GM23338 (cell line): ENCODE results near the gene GPR162.

ENCODE experiments used
- CREB1 ChIP-seq: fragments of 250-450 bp; sonication (Bioruptor Pico); IDR thresholded peaks from 2 replicates; pipeline ENCODE4 v1.5.0; 2020; ENCODE audit warnings: low read depth, mild to moderate bottlenecking, moderate library complexity
- EZH2 ChIP-seq: fragments of 200-600 bp; sonication (generic); IDR thresholded peaks from one replicate; pipeline ENCODE4 v1.8.0; 2017; ENCODE audit warnings: antibody characterized with exemption, mild to moderate bottlenecking, low read depth; ENCODE audit not compliant: unreplicated experiment
- EZH2phosphoT487 ChIP-seq: fragments of 200-600 bp; sonication (generic); IDR thresholded peaks from one replicate; pipeline ENCODE4 v1.8.1; 2018; ENCODE audit warnings: antibody characterized with exemption; ENCODE audit not compliant: unreplicated experiment
- JUNB ChIP-seq: IDR thresholded peaks from one replicate; pipeline ENCODE4 v1.6.1; 2016; ENCODE audit warnings: antibody characterized with exemption; ENCODE audit not compliant: unreplicated experiment
- POLR2AphosphoS5 ChIP-seq: IDR thresholded peaks from 2 replicates; pipeline ENCODE4 v1.6.1; 2016; ENCODE audit warnings: antibody characterized with exemption, low read depth
- STAT1 ChIP-seq: IDR thresholded peaks from one replicate; pipeline ENCODE4 v1.6.1; 2016; ENCODE audit warnings: antibody characterized with exemption; ENCODE audit not compliant: unreplicated experiment
- TF ChIP-seq, protein P1 (sequence below), 2 experiments: fragments of 200-600 bp in 1 of 2; sonication (generic) in 1 of 2; conservative IDR thresholded peaks; 2 replicates each; pipeline versions ENCODE4 v1.5.1 to v1.6.1; 2016 to 2017; ENCODE audit warnings: antibody characterized with exemption in 2 of 2, low read depth in 2 of 2, mild to moderate bottlenecking in 2 of 2, moderate library complexity in 1 of 2
- TF ChIP-seq, protein P2 (sequence below): IDR thresholded peaks from one replicate; pipeline ENCODE4 v1.6.1; 2018; ENCODE audit warnings: antibody characterized with exemption; ENCODE audit not compliant: unreplicated experiment
- TF ChIP-seq, protein P3 (sequence below): IDR thresholded peaks from 2 replicates; pipeline ENCODE4 v1.6.1; 2016; ENCODE audit warnings: antibody characterized with exemption

DNA sequence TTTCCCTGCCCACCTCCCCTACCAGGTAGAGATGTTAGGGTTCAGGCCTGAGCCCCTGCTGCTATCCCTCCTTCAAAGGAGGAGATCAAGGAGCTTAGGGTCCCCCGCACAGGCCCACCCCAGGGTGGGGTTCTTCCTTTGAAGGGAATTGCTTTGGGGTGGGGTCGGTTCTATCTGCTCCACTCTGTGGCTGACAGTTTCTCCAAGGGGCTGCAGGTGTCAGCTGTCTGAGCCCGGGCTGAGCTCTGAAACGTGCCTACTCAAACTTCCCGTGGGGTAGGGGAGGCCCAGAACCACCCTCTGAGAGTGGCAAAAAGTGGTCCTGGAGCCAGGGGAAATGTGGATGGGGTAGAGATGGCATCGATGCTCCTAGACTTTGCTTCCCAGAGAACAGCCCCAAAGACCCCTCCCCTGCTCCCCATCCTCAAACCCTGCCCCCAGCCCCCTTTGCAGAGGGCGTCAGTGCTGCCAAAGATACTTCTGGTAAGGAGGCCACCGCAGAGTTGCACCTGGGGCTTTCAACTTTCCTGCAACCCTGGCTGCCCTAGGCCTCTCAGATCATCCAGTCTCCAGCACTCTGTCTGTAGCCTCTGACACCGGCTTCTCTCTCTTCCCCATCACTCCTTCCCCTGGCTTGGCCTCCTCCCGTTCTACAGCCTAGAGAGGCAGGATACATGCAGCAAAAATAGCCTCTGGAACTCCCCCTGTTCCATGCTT, 38.6 kb upstream of the GPR162 start:
- TF ChIP-seq, protein P1, sequence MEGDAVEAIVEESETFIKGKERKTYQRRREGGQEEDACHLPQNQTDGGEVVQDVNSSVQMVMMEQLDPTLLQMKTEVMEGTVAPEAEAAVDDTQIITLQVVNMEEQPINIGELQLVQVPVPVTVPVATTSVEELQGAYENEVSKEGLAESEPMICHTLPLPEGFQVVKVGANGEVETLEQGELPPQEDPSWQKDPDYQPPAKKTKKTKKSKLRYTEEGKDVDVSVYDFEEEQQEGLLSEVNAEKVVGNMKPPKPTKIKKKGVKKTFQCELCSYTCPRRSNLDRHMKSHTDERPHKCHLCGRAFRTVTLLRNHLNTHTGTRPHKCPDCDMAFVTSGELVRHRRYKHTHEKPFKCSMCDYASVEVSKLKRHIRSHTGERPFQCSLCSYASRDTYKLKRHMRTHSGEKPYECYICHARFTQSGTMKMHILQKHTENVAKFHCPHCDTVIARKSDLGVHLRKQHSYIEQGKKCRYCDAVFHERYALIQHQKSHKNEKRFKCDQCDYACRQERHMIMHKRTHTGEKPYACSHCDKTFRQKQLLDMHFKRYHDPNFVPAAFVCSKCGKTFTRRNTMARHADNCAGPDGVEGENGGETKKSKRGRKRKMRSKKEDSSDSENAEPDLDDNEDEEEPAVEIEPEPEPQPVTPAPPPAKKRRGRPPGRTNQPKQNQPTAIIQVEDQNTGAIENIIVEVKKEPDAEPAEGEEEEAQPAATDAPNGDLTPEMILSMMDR (conservative IDR thresholded peaks at IDR 0.05; ENCODE audit: low read depth in 2 of 2) = no peak
- TF ChIP-seq EZH2phosphoT487 (no peak), EZH2 (no peak), POLR2AphosphoS5 (no peak), JUNB (no peak), CREB1 (CRISPR knock-in tag) (no peak), STAT1 (no peak)
- TF ChIP-seq, protein P2, sequence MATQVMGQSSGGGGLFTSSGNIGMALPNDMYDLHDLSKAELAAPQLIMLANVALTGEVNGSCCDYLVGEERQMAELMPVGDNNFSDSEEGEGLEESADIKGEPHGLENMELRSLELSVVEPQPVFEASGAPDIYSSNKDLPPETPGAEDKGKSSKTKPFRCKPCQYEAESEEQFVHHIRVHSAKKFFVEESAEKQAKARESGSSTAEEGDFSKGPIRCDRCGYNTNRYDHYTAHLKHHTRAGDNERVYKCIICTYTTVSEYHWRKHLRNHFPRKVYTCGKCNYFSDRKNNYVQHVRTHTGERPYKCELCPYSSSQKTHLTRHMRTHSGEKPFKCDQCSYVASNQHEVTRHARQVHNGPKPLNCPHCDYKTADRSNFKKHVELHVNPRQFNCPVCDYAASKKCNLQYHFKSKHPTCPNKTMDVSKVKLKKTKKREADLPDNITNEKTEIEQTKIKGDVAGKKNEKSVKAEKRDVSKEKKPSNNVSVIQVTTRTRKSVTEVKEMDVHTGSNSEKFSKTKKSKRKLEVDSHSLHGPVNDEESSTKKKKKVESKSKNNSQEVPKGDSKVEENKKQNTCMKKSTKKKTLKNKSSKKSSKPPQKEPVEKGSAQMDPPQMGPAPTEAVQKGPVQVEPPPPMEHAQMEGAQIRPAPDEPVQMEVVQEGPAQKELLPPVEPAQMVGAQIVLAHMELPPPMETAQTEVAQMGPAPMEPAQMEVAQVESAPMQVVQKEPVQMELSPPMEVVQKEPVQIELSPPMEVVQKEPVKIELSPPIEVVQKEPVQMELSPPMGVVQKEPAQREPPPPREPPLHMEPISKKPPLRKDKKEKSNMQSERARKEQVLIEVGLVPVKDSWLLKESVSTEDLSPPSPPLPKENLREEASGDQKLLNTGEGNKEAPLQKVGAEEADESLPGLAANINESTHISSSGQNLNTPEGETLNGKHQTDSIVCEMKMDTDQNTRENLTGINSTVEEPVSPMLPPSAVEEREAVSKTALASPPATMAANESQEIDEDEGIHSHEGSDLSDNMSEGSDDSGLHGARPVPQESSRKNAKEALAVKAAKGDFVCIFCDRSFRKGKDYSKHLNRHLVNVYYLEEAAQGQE = no peak
- TF ChIP-seq, protein P3, sequence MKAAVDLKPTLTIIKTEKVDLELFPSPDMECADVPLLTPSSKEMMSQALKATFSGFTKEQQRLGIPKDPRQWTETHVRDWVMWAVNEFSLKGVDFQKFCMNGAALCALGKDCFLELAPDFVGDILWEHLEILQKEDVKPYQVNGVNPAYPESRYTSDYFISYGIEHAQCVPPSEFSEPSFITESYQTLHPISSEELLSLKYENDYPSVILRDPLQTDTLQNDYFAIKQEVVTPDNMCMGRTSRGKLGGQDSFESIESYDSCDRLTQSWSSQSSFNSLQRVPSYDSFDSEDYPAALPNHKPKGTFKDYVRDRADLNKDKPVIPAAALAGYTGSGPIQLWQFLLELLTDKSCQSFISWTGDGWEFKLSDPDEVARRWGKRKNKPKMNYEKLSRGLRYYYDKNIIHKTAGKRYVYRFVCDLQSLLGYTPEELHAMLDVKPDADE = no peak
